T-cell (primary cell): ENCODE results near the gene TBCCD1. TPM values are rescaled to one million over a fixed set of nuclear protein-coding genes. Genes with fewer than 3 reads are reported as not detected.

Experiments used
- ATAC-seq, 4 experiments: fragments of 200-7000 bp in 3 of 4; fragments of 150-1000 bp in 1 of 4; cut with Tn5 transposase; replicated peaks in 1 of 4; 1 replicate in 3 of 4; 2 replicates in 1 of 4; pipeline ENCODE4 v1.10.0; 2021; ENCODE audit warnings: moderate library complexity in 3 of 4, mild to moderate bottlenecking in 2 of 4, moderate number of reproducible peaks in 1 of 4
- CTCF ChIA-PET, 2 donors: fragments of 300-600 bp; sonication (Branson Sonifier 250); formaldehyde crosslinking; loops; one replicate each; lab custom pipeline; 2022; ENCODE audit warnings: antibody characterized with exemption in 2 of 2; lab: Charles Lee
- POLR2A ChIA-PET, 2 donors: fragments of 300-600 bp; sonication (Branson Sonifier 250); formaldehyde crosslinking; loops; one replicate each; lab custom pipeline; 2022; ENCODE audit warnings: antibody characterized with exemption in 2 of 2; lab: Charles Lee
- DNase-seq, 35 experiments: peaks; one replicate each; pipeline versions ENCODE4 v3.0.0 to v3.0.0-alpha.2; 2013 to 2023
- H3K27ac ChIP-seq: one replicate; pipeline ENCODE4 v1.5.1; 2013; ENCODE audit warnings: low read length
- H3K27me3 ChIP-seq, 2 experiments: replicated peaks in 1 of 2; 1 replicate in 1 of 2; 2 replicates in 1 of 2; pipeline versions ENCODE4 v1.6.1 to v1.7.0; 2013; ENCODE audit warnings: low read length in 1 of 2, mixed read lengths in 1 of 2; ENCODE audit not compliant: control insufficient read depth in 2 of 2, insufficient read depth in 2 of 2; ENCODE audit errors: extremely low read depth in 1 of 2
- H3K36me3 ChIP-seq, 2 donors: 1 replicate in 1 of 2; 2 replicates in 1 of 2; pipeline versions ENCODE4 v1.6.1 to v1.7.0; 2013; ENCODE audit warnings: low read length in 1 of 2; ENCODE audit not compliant: control insufficient read depth in 2 of 2, insufficient read depth in 1 of 2; ENCODE audit errors: extremely low read depth in 1 of 2
- H3K4me1 ChIP-seq, 2 experiments: 1 replicate in 1 of 2; 2 replicates in 1 of 2; pipeline versions ENCODE4 v1.6.1 to v1.7.0; 2013; ENCODE audit warnings: low read length in 2 of 2, mixed read lengths in 1 of 2; ENCODE audit not compliant: insufficient read depth in 2 of 2, control insufficient read depth in 1 of 2; ENCODE audit errors: extremely low read depth in 1 of 2
- H3K4me3 ChIP-seq, 2 donors: 1 replicate in 1 of 2; 2 replicates in 1 of 2; pipeline versions ENCODE4 v1.5.1 to v1.7.0; 2013; ENCODE audit warnings: mild to moderate bottlenecking in 2 of 2, low read length in 1 of 2, moderate library complexity in 1 of 2; ENCODE audit not compliant: control insufficient read depth in 1 of 2; ENCODE audit errors: extremely low read depth in 1 of 2
- H3K9me3 ChIP-seq: 2 replicates; pipeline ENCODE4 v1.7.0; 2013
- H3K27ac Mint-ChIP-seq, 2 donors: one replicate each; pipeline ENCODE4 v1.8.0; 2020 to 2021; ENCODE audit warnings: mild to moderate bottlenecking in 2 of 2, mixed read lengths in 2 of 2
- H3K27me3 Mint-ChIP-seq, 2 donors: one replicate each; pipeline ENCODE4 v1.8.0; 2021 to 2022; ENCODE audit warnings: mixed read lengths in 2 of 2
- H3K36me3 Mint-ChIP-seq: one replicate; pipeline ENCODE4 v1.8.0; 2021; ENCODE audit warnings: mixed read lengths
- H3K4me1 Mint-ChIP-seq, 3 donors: one replicate each; pipeline ENCODE4 v1.8.0; 2020 to 2022; ENCODE audit warnings: mixed read lengths in 3 of 3, mild to moderate bottlenecking in 1 of 3
- H3K4me3 Mint-ChIP-seq, 3 donors: one replicate each; pipeline ENCODE4 v1.8.0; 2020 to 2022; ENCODE audit warnings: mild to moderate bottlenecking in 3 of 3, mixed read lengths in 3 of 3, moderate library complexity in 3 of 3
- H3K9me3 Mint-ChIP-seq, 3 donors: one replicate each; pipeline ENCODE4 v1.8.0; 2020 to 2022; ENCODE audit warnings: mixed read lengths in 3 of 3
- WGBS: methylation state at CpG from one replicate; pipeline ENCODE4 v1.1.5; 2013; ENCODE audit warnings: missing lambda C conversion rate; ENCODE audit not compliant: insufficient coverage; 5-methylcytosine and 5-hydroxymethylcytosine counted together
- total RNA-seq, 35 experiments: library from RNA in 6 of 35; stranded (reverse) in 6 of 35; fragments of 120-200 nt in 1 of 35; gene quantifications; one replicate each; pipeline versions ENCODE4 v1.2.1 to v1.2.4 and lab custom pipeline; 2013 to 2026

Gene TBCCD1
- total RNA-seq, 5 donors from 2014 or later (not counting 1 experiment from before 2014, with no cell fraction given): 16.1 to 17.4 (median 16.5) TPM

GRCh38 chr3:186510374-186511079 lies 56.6 kb downstream of the TBCCD1 start:
- peaks cover 14 to 22% (median 14%) of the 10 kb centered on the region in 3 donors for H3K4me1 Mint-ChIP-seq
- no peaks in the 10 kb centered on the region for H3K9me3 Mint-ChIP-seq
- ATAC-seq: no peak
- no peak for DNase-seq
- no peak overlapping the region for H3K4me3 Mint-ChIP-seq
- H3K36me3 Mint-ChIP-seq: peaks cover 3% of the 10 kb centered on the region
- H3K4me1 ChIP-seq: peaks cover 10 to 14% of the 10 kb centered on the region in 2 experiments
- ChIA-PET POLR2A (no interaction called here), CTCF (interaction anchor here in 1 of 2 donors (1.0 kb wide), 1 partner anchor 30 kb away, joined by 3 read pairs; no protein-coding TSS in a partner anchor)
- WGBS: 66% methylated on average over 8 of the region's 9 CpGs
- H3K36me3 ChIP-seq: no peaks in the 10 kb centered on the region
- H3K27ac Mint-ChIP-seq: no peak overlapping the region
- no peaks in the 10 kb centered on the region for H3K27me3 Mint-ChIP-seq
- H3K9me3 ChIP-seq: no peaks in the 10 kb centered on the region
- peaks cover 0 to 8% of the 10 kb centered on the region in 2 experiments for H3K27me3 ChIP-seq
- no peak overlapping the region for H3K27ac ChIP-seq
- no peak overlapping the region for H3K4me3 ChIP-seq

GRCh38 chr3:186509423-186509822 lies 57.7 kb downstream of the TBCCD1 start:
- Histone ChIP-seq H3K27me3 (peaks cover 0 to 8% of the 10 kb centered on the region in 2 experiments), H3K4me3 (no peak overlapping the region), H3K4me1 (peaks cover 1 to 3% of the 10 kb centered on the region in 2 experiments), H3K9me3 (no peaks in the 10 kb centered on the region), H3K36me3 (no peaks in the 10 kb centered on the region), H3K27ac (no peak overlapping the region)
- ATAC-seq (no peak), DNase-seq (no peak)
- no peaks in the 10 kb centered on the region for H3K9me3 Mint-ChIP-seq
- no CpG with 5 or more reads among the region's 2 CpGs for WGBS
- H3K4me1 Mint-ChIP-seq: peaks cover 3 to 11% (median 3%) of the 10 kb centered on the region in 3 donors
- peaks cover 3% of the 10 kb centered on the region for H3K36me3 Mint-ChIP-seq
- no peak overlapping the region for H3K27ac Mint-ChIP-seq
- H3K27me3 Mint-ChIP-seq: no peaks in the 10 kb centered on the region
- CTCF ChIA-PET: no interaction called here
- POLR2A ChIA-PET: no interaction called here
- no peak overlapping the region for H3K4me3 Mint-ChIP-seq

GRCh38 chr3:186506857-186507256 lies 60.3 kb downstream of the TBCCD1 start:
- DNase-seq (no peak), ATAC-seq (no peak)
- Mint-ChIP-seq H3K4me1 (peaks cover 10 to 14% (median 11%) of the 10 kb centered on the region in 3 donors), H3K36me3 (peaks cover 3% of the 10 kb centered on the region), H3K27me3 (no peaks in the 10 kb centered on the region), H3K27ac (no peak overlapping the region), H3K9me3 (no peaks in the 10 kb centered on the region), H3K4me3 (no peak overlapping the region)
- ChIA-PET POLR2A (no interaction called here), CTCF (no interaction called here)
- 55% methylated on average over 2 of the region's 2 CpGs for WGBS
- H3K27ac ChIP-seq: no peak overlapping the region
- H3K4me1 ChIP-seq: peaks cover 2 to 10% of the 10 kb centered on the region in 2 experiments
- H3K9me3 ChIP-seq: no peaks in the 10 kb centered on the region
- no peaks in the 10 kb centered on the region for H3K36me3 ChIP-seq
- no peak overlapping the region for H3K4me3 ChIP-seq
- H3K27me3 ChIP-seq: peaks cover 0 to 8% of the 10 kb centered on the region in 2 experiments

GRCh38 chr3:186506191-186506739 lies 60.9 kb downstream of the TBCCD1 start:
- Histone ChIP-seq H3K27ac (no peak overlapping the region), H3K9me3 (no peaks in the 10 kb centered on the region), H3K4me1 (peaks cover 2 to 10% of the 10 kb centered on the region in 2 experiments), H3K4me3 (no peak overlapping the region), H3K36me3 (no peaks in the 10 kb centered on the region), H3K27me3 (peaks cover 0 to 8% of the 10 kb centered on the region in 2 experiments)
- no peaks in the 10 kb centered on the region for H3K9me3 Mint-ChIP-seq
- DNase-seq: no peak
- ChIA-PET POLR2A (no interaction called here), CTCF (no interaction called here)
- no peak overlapping the region for H3K4me3 Mint-ChIP-seq
- WGBS: 100% methylated on average over 1 of the region's 3 CpGs
- peaks cover 3% of the 10 kb centered on the region for H3K36me3 Mint-ChIP-seq
- no peak for ATAC-seq
- peaks cover 10 to 14% (median 11%) of the 10 kb centered on the region in 3 donors for H3K4me1 Mint-ChIP-seq
- H3K27me3 Mint-ChIP-seq: no peaks in the 10 kb centered on the region
- H3K27ac Mint-ChIP-seq: no peak overlapping the region

GRCh38 chr3:186502966-186503712 lies 64.0 kb downstream of the TBCCD1 start:
- no peaks in the 10 kb centered on the region for H3K9me3 ChIP-seq
- peaks cover 6% of the 10 kb centered on the region for H3K36me3 Mint-ChIP-seq
- ATAC-seq (peak in 2 of 4 experiments; percentile 16 to 23), DNase-seq (no peak)
- H3K9me3 Mint-ChIP-seq: peaks cover 0 to 3% (median 3%) of the 10 kb centered on the region in 3 donors
- H3K4me3 ChIP-seq: no peak overlapping the region
- H3K27ac Mint-ChIP-seq: peak overlapping the region in 1 of 2 donors; percentile 63
- H3K36me3 ChIP-seq: no peaks in the 10 kb centered on the region
- 50% methylated on average over 1 of the region's 6 CpGs for WGBS
- H3K4me1 ChIP-seq: peaks cover 2 to 10% of the 10 kb centered on the region in 2 experiments
- H3K27ac ChIP-seq: no peak overlapping the region
- peaks cover 10 to 14% (median 11%) of the 10 kb centered on the region in 3 donors for H3K4me1 Mint-ChIP-seq
- peaks cover 0 to 3% of the 10 kb centered on the region in 2 experiments for H3K27me3 ChIP-seq
- no peaks in the 10 kb centered on the region for H3K27me3 Mint-ChIP-seq
- ChIA-PET POLR2A (no interaction called here), CTCF (no interaction called here)
- H3K4me3 Mint-ChIP-seq: peak overlapping the region; percentile 37 to 43 (median 43)
